COLO668 (cell line): ENCODE data around the gene SF1.
A peak's percentile ranks its signal among the peaks of the same experiment; 100 is the strongest.

ENCODE experiments used
- DNase-seq: peaks from one replicate; lab custom pipeline; 2025; ENCODE audit not compliant: unreplicated experiment; lab: John Stamatoyannopoulos, UW

SF1 gene

GRCh38 chr11:64762674-64763525, 15.4 kb downstream of the SF1 start:
- DNase-seq, result no peak

GRCh38 chr11:64762277-64762673, 16.1 kb downstream of the SF1 start:
- no peak for DNase-seq

GRCh38 chr11:64760759-64761420, 17.5 kb downstream of the SF1 start:
- no peak for DNase-seq

- DNase-seq, result no peak
Measured at GRCh38 chr11:64759722-64760719, 18.3 kb downstream of the SF1 start, which contains the start of gene PYGM. Gene PYGM (minus strand): TSS chr11:64759974. CDS start chr11:64759898, 76 bp downstream.

- DNase-seq, result no peak
Measured at GRCh38 chr11:64759131-64759721, 19.1 kb downstream of the SF1 start.

- no peak for DNase-seq
Measured at GRCh38 chr11:64758330-64759079, 19.8 kb downstream of the SF1 start.

- no peak for DNase-seq
Measured at GRCh38 chr11:64757549-64758329, 20.6 kb downstream of the SF1 start.

- DNase-seq, result no peak
Measured at GRCh38 chr11:64755681-64756361, 22.5 kb downstream of the SF1 start.

GRCh38 chr11:64754919-64755662, 23.3 kb downstream of the SF1 start:
- DNase-seq, result no peak

- no peak for DNase-seq
Measured at GRCh38 chr11:64754124-64754918, 24.0 kb downstream of the SF1 start.

GRCh38 chr11:64753380-64754123, 24.8 kb downstream of the SF1 start:
- no peak for DNase-seq

- DNase-seq, result no peak
Measured at GRCh38 chr11:64753019-64753379, 25.3 kb downstream of the SF1 start.

- peak; percentile 30 for DNase-seq
Measured at GRCh38 chr11:64752175-64752970, 26.0 kb downstream of the SF1 start.

- DNase-seq, result no peak
Measured at GRCh38 chr11:64751580-64751979, 26.8 kb downstream of the SF1 start.

- DNase-seq, result no peak
Measured at GRCh38 chr11:64751136-64751535, 27.2 kb downstream of the SF1 start.
